ENCODE results near the gene RNF167. TPM values are rescaled to one million over a fixed set of nuclear protein-coding genes. Genes with fewer than 3 reads are reported as not detected.
A peak's percentile ranks its signal among the peaks of the same experiment; 100 is the strongest.

The RNF167 gene
- total RNA-seq, 1 donor, result 34.5 TPM

DNA sequence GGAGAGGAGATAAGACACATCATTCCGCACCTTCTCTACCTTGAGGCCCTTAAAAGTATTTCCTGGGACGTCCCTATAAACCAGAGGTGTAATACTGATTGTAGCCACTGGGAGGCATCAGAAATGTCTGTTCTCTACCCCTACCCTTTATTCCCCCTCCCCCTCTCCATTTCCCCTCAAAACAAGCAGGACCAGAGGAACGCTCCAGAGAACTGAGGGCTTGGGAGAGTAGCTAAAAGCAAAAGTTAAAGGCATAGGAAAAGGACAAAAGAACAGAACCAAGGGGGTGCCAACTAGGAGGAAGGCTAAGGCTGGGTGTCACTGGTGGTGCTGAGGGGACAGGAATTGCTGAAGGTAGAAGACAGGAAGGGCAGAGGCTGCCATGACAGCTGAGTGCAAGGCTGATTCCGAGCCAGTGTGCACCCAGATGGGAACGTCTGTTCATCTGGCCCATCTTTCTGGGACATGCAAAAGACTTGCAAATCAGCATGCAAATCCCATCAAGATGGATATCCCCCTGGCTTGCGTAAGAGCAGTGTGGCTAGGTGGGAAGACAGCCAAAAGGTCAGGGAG is 40.7 kb downstream of the RNF167 start:
- no peak overlapping the region for H3K4me3 ChIP-seq (ENCODE audit: low read depth, low read length)
- peak; percentile 60 for DNase-seq (ENCODE audit: low read depth)
- TF ChIP-seq, protein P1, sequence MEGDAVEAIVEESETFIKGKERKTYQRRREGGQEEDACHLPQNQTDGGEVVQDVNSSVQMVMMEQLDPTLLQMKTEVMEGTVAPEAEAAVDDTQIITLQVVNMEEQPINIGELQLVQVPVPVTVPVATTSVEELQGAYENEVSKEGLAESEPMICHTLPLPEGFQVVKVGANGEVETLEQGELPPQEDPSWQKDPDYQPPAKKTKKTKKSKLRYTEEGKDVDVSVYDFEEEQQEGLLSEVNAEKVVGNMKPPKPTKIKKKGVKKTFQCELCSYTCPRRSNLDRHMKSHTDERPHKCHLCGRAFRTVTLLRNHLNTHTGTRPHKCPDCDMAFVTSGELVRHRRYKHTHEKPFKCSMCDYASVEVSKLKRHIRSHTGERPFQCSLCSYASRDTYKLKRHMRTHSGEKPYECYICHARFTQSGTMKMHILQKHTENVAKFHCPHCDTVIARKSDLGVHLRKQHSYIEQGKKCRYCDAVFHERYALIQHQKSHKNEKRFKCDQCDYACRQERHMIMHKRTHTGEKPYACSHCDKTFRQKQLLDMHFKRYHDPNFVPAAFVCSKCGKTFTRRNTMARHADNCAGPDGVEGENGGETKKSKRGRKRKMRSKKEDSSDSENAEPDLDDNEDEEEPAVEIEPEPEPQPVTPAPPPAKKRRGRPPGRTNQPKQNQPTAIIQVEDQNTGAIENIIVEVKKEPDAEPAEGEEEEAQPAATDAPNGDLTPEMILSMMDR (IDR thresholded peaks at IDR 0.05; ENCODE audit: insufficient read depth, low read depth, low read length), result peak; percentile 79

GRCh38 chr17:4982305-4982704 is 42.2 kb downstream of the RNF167 start:
- no peak for DNase-seq (ENCODE audit: low read depth)
- TF ChIP-seq, protein P1 (IDR thresholded peaks at IDR 0.05; ENCODE audit: insufficient read depth, low read depth, low read length), result no peak
- H3K4me3 ChIP-seq (ENCODE audit: low read depth, low read length), result no peak overlapping the region

- peak overlapping the region; percentile 84 for H3K4me3 ChIP-seq (ENCODE audit: low read depth, low read length)
- TF ChIP-seq, protein P1 (IDR thresholded peaks at IDR 0.05; ENCODE audit: insufficient read depth, low read depth, low read length), result no peak
- no peak for DNase-seq (ENCODE audit: low read depth)
Observed at GRCh38 chr17:4986403-4986802, 46.3 kb downstream of the RNF167 start.

DNA sequence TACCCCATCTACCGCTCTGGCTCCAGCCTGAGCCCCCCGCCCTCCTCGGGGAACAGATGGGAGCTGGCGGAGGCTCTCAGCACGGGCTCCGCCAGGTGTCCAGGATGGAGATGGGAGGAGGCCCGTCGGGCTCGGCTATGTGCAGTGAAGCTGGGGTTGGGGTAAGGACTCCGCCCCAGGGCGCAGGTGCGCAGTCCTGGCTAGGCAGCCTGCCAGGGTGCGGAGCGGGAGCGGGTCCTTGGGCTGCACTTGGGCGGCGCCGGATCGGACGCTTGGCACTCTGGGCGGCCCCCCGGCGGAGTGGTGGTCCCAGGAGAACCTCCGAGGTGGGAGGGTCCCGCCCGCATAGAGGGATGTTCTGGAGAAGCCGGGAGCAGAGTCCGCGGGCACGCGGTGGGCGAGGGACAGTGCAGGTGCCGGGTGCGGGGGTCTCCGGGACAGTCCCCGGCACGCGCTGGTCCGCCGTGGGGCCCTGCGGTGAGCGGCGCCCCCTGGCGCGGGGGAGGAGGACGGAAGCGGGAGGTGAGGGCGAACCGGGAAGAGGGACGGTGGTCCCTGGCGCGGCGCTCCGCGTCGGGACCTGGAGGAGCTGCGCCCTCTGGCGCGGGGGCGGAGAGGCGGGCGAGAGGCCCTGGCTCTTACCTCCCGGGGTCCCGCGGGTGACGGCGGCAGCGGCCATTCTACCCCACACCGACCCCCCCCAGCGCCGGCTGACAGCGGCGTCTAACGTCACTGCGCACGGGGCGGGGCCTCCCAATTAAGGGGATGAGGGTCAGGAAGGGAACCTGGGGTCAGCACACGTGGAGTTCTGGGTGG is 47.1 kb downstream of the RNF167 start, which contains the start of gene CAMTA2:
Gene CAMTA2 (minus strand): TSS at position 725 of the 816 bp plus-strand sequence. CDS start 1,453 bp downstream, outside the sequence.
- peak within 1 kb of the TSS; percentile 84 for H3K4me3 ChIP-seq (ENCODE audit: low read depth, low read length)
- peak; percentile 81 for DNase-seq (ENCODE audit: low read depth)
- TF ChIP-seq, protein P1 (IDR thresholded peaks at IDR 0.05; ENCODE audit: insufficient read depth, low read depth, low read length), result peak; percentile 69

- peak; percentile 34 for DNase-seq (ENCODE audit: low read depth)
- H3K4me3 ChIP-seq (ENCODE audit: low read depth, low read length), result peak overlapping the region; percentile 84
- TF ChIP-seq, protein P1 (IDR thresholded peaks at IDR 0.05; ENCODE audit: insufficient read depth, low read depth, low read length), result no peak
Observed at GRCh38 chr17:4987767-4988567, 47.9 kb downstream of the RNF167 start.

GRCh38 chr17:4994081-4994595 is 54.1 kb downstream of the RNF167 start:
- DNase-seq (ENCODE audit: low read depth), result no peak
- TF ChIP-seq, protein P1 (IDR thresholded peaks at IDR 0.05; ENCODE audit: insufficient read depth, low read depth, low read length), result no peak
- no peak overlapping the region for H3K4me3 ChIP-seq (ENCODE audit: low read depth, low read length)
